Measurements from ENCODE around the gene ZMYM4. TPM values are rescaled to one million over a fixed set of nuclear protein-coding genes. Genes with fewer than 3 reads are reported as not detected.
A peak's percentile ranks its signal among the peaks of the same experiment; 100 is the strongest.
"Not testable (repeated sequence)": the region's sequence is repeated elsewhere in the genome, so short reads cannot be mapped to it uniquely, and the experiment has no call there.

ZMYM4 gene
- total and polyA plus RNA-seq, 2 experiments from 2014 or later, result 34.9 to 37.7 TPM

GRCh38 chr1:35377555-35377954 lies 109.0 kb downstream of the ZMYM4 start:
- Histone ChIP-seq H3K79me2 (ENCODE audit: insufficient read depth) (no peaks in the 10 kb centered on the region), H3K4me1 (ENCODE audit: insufficient read depth) (peaks cover 12% of the 10 kb centered on the region), H3K9me3 (ENCODE audit: low read depth) (no peaks in the 10 kb centered on the region), H3K4me3 (no peak overlapping the region), H3F3A (ENCODE audit: insufficient read depth) (peaks cover 14% of the 10 kb centered on the region), H3K4me2 (ENCODE audit: unreplicated experiment) (peak overlapping the region; percentile 26), H2AFZ (no peak overlapping the region), H4K20me1 (ENCODE audit: insufficient read depth) (no peaks in the 10 kb centered on the region), H3K27me3 (replicated peaks; ENCODE audit: insufficient read depth) (no peaks in the 10 kb centered on the region), H3K36me3 (ENCODE audit: low read depth) (0 out of 2 replicates have a peak, but pooled peaks cover 7% of the 10 kb centered on the region), H3K27ac (peak overlapping the region; percentile 50), H3K9ac (no peak overlapping the region), H3K9me2 (ENCODE audit: insufficient read depth) (no peaks in the 10 kb centered on the region)
- peak; percentile 69 for DNase-seq
- in situ Hi-C loops (cut with MboI), result no loop called here
- TF ChIP-seq EZH2phosphoT487 (IDR thresholded peaks at IDR 0.05; ENCODE audit: insufficient read depth, low read depth) (no peak), EZH2 (IDR thresholded peaks at IDR 0.05; ENCODE audit: insufficient read depth, poor library complexity, severe bottlenecking) (no peak)

- no peaks in the 10 kb centered on the region for H3K27me3 ChIP-seq (replicated peaks; ENCODE audit: insufficient read depth)
- H3K27ac ChIP-seq, result no peak overlapping the region
- peaks cover 12% of the 10 kb centered on the region for H3K4me1 ChIP-seq (ENCODE audit: insufficient read depth)
- no peaks in the 10 kb centered on the region for H3K79me2 ChIP-seq (ENCODE audit: insufficient read depth)
- no peaks in the 10 kb centered on the region for H3K9me3 ChIP-seq (ENCODE audit: low read depth)
- no peak overlapping the region for H3K4me3 ChIP-seq
- DNase-seq, result no peak
- WGBS, 2 experiments (ENCODE audit: low coverage in 1 of 2, low lambda C conversion rate in 2 of 2, missing lambda C conversion rate in 2 of 2), result 94 to 95% methylated on average over 16 of the region's 16 CpGs
- in situ Hi-C loops (cut with MboI), result no loop called here
- H3K9ac ChIP-seq, result no peak overlapping the region
- TF ChIP-seq EZH2 (IDR thresholded peaks at IDR 0.05; ENCODE audit: insufficient read depth, poor library complexity, severe bottlenecking), result no peak
- TF ChIP-seq EZH2phosphoT487 (IDR thresholded peaks at IDR 0.05; ENCODE audit: insufficient read depth, low read depth), result no peak
- H3K36me3 ChIP-seq (ENCODE audit: low read depth), result 0 out of 2 replicates have a peak, but pooled peaks cover 7% of the 10 kb centered on the region
- no peak overlapping the region for H2AFZ ChIP-seq
- H3F3A ChIP-seq (ENCODE audit: insufficient read depth), result peaks cover 14% of the 10 kb centered on the region
- H3K4me2 ChIP-seq (ENCODE audit: unreplicated experiment), result no peak overlapping the region
- no peaks in the 10 kb centered on the region for H3K9me2 ChIP-seq (ENCODE audit: insufficient read depth)
- H4K20me1 ChIP-seq (ENCODE audit: insufficient read depth), result no peaks in the 10 kb centered on the region
Measured at GRCh38 chr1:35379317-35380000, 111.0 kb downstream of the ZMYM4 start.

GRCh38 chr1:35380111-35380510 lies 111.6 kb downstream of the ZMYM4 start:
- H3K4me3 ChIP-seq; H3K4me2 ChIP-seq (ENCODE audit: unreplicated experiment); H3K9ac ChIP-seq; H3K36me3 ChIP-seq (ENCODE audit: low read depth); H3K27ac ChIP-seq; H3K79me2 ChIP-seq (ENCODE audit: insufficient read depth); DNase-seq; H3K9me2 ChIP-seq (ENCODE audit: insufficient read depth); H2AFZ ChIP-seq; H4K20me1 ChIP-seq (ENCODE audit: insufficient read depth); H3K27me3 ChIP-seq (replicated peaks; ENCODE audit: insufficient read depth); H3K9me3 ChIP-seq (ENCODE audit: low read depth); in situ Hi-C loops (cut with MboI): not testable (repeated sequence)
- WGBS, 2 experiments (ENCODE audit: low coverage in 1 of 2, low lambda C conversion rate in 2 of 2, missing lambda C conversion rate in 2 of 2), result 99 to 100% methylated on average over 6 of the region's 6 CpGs
- Histone ChIP-seq H3K4me1 (ENCODE audit: insufficient read depth) (peaks cover 12% of the 10 kb centered on the region), H3F3A (ENCODE audit: insufficient read depth) (peaks cover 14% of the 10 kb centered on the region)

- H3K36me3 ChIP-seq (ENCODE audit: low read depth), result peaks cover 23% of the 10 kb centered on the region
- no peak overlapping the region for H3K4me2 ChIP-seq (ENCODE audit: unreplicated experiment)
- WGBS, 2 experiments (ENCODE audit: low coverage in 1 of 2, low lambda C conversion rate in 2 of 2, missing lambda C conversion rate in 2 of 2), result 90 to 98% methylated on average over 2 to 4 of the region's 4 CpGs
Measured at GRCh38 chr1:35382107-35382506, 113.6 kb downstream of the ZMYM4 start.

GRCh38 chr1:35386290-35386689 lies 117.8 kb downstream of the ZMYM4 start:
- Histone ChIP-seq H3K79me2 (ENCODE audit: insufficient read depth) (no peaks in the 10 kb centered on the region), H3K9me3 (ENCODE audit: low read depth) (no peaks in the 10 kb centered on the region), H3K27me3 (replicated peaks; ENCODE audit: insufficient read depth) (no peaks in the 10 kb centered on the region), H3K9ac (no peak overlapping the region), H4K20me1 (ENCODE audit: insufficient read depth) (no peaks in the 10 kb centered on the region), H3K36me3 (ENCODE audit: low read depth) (peaks cover 45% of the 10 kb centered on the region), H2AFZ (no peak overlapping the region), H3K9me2 (ENCODE audit: insufficient read depth) (no peaks in the 10 kb centered on the region), H3K4me1 (ENCODE audit: insufficient read depth) (no peaks in the 10 kb centered on the region), H3F3A (ENCODE audit: insufficient read depth) (no peaks in the 10 kb centered on the region), H3K4me3 (no peak overlapping the region), H3K4me2 (ENCODE audit: unreplicated experiment) (no peak overlapping the region), H3K27ac (no peak overlapping the region)
- WGBS, 2 experiments (ENCODE audit: low coverage in 1 of 2, low lambda C conversion rate in 2 of 2, missing lambda C conversion rate in 2 of 2), result 86 to 88% methylated on average over 7 of the region's 7 CpGs
- no peak for DNase-seq
- in situ Hi-C loops (cut with MboI), result no loop called here
- TF ChIP-seq EZH2 (IDR thresholded peaks at IDR 0.05; ENCODE audit: insufficient read depth, poor library complexity, severe bottlenecking), result no peak
- no peak for TF ChIP-seq EZH2phosphoT487 (IDR thresholded peaks at IDR 0.05; ENCODE audit: insufficient read depth, low read depth)

More at GRCh38 chr1:35382107-35382506, 113.6 kb downstream of the ZMYM4 start:
- no peak for TF ChIP-seq EZH2phosphoT487 (IDR thresholded peaks at IDR 0.05; ENCODE audit: insufficient read depth, low read depth)
- no peak for TF ChIP-seq EZH2 (IDR thresholded peaks at IDR 0.05; ENCODE audit: insufficient read depth, poor library complexity, severe bottlenecking)
- no peaks in the 10 kb centered on the region for H3K9me2 ChIP-seq (ENCODE audit: insufficient read depth)
- H3K4me1 ChIP-seq (ENCODE audit: insufficient read depth), result peaks cover 12% of the 10 kb centered on the region
- no peak overlapping the region for H3K4me3 ChIP-seq
- H3F3A ChIP-seq (ENCODE audit: insufficient read depth), result peaks cover 12% of the 10 kb centered on the region
- no peak overlapping the region for H3K9ac ChIP-seq
- no peak overlapping the region for H3K27ac ChIP-seq
- no peak overlapping the region for H2AFZ ChIP-seq
- no peaks in the 10 kb centered on the region for H4K20me1 ChIP-seq (ENCODE audit: insufficient read depth)
- DNase-seq, result no peak
- H3K79me2 ChIP-seq (ENCODE audit: insufficient read depth), result no peaks in the 10 kb centered on the region
- in situ Hi-C loops (cut with MboI), result no loop called here
- H3K9me3 ChIP-seq (ENCODE audit: low read depth), result no peaks in the 10 kb centered on the region
- no peaks in the 10 kb centered on the region for H3K27me3 ChIP-seq (replicated peaks; ENCODE audit: insufficient read depth)

All from GM23248 (cell line).